NCI-H526 (cell line): Measurements from ENCODE around the gene CAMKV.
A peak's percentile ranks its signal among the peaks of the same experiment; 100 is the strongest.
"Not testable (repeated sequence)": the region's sequence is repeated elsewhere in the genome, so short reads cannot be mapped to it uniquely, and the experiment has no call there.

Experiments
- DNase-seq, 2 experiments: peaks; one replicate each; lab custom pipeline; 2025; lab: John Stamatoyannopoulos, UW

CAMKV gene

GRCh38 chr3:49869525-49870126, at the start of gene CAMKV:
CAMKV (minus strand) TSS chr3:49869906; CDS start chr3:49862388, 7,518 bp downstream.
- DNase-seq = peak in 1 of 2 experiments; percentile 63

GRCh38 chr3:49917806-49918590, 48.3 kb upstream of the CAMKV start:
- not testable (repeated sequence) for DNase-seq

GRCh38 chr3:49916686-49917085, 47.0 kb upstream of the CAMKV start:
- no peak for DNase-seq

- no peak for DNase-seq
These were observed 45.2 kb upstream of the CAMKV start for GRCh38 chr3:49914906-49915305.

GRCh38 chr3:49912881-49913281, 43.2 kb upstream of the CAMKV start:
- peak in 1 of 2 experiments; percentile 19 for DNase-seq

GRCh38 chr3:49911611-49912010, 41.9 kb upstream of the CAMKV start:
- DNase-seq = no peak

- DNase-seq = no peak
These were observed 41.4 kb upstream of the CAMKV start for GRCh38 chr3:49911124-49911420.

- DNase-seq = no peak
These were observed 40.9 kb upstream of the CAMKV start for GRCh38 chr3:49910409-49911123.

GRCh38 chr3:49908373-49909199, 38.9 kb upstream of the CAMKV start:
- DNase-seq = no peak

GRCh38 chr3:49906073-49906743, 36.5 kb upstream of the CAMKV start:
- DNase-seq = peak; percentile 1 to 64

- DNase-seq = not testable (repeated sequence)
These were observed 34.7 kb upstream of the CAMKV start for GRCh38 chr3:49904448-49904847.

GRCh38 chr3:49903451-49904424, 34.0 kb upstream of the CAMKV start, which contains the start of gene MST1R:
MST1R (minus strand) TSS chr3:49903873; CDS start chr3:49903609, 264 bp downstream.
- peak; percentile 85 to 96 for DNase-seq

- DNase-seq = no peak
These were observed 33.0 kb upstream of the CAMKV start for GRCh38 chr3:49902511-49903345.

- DNase-seq = no peak
These were observed 31.9 kb upstream of the CAMKV start for GRCh38 chr3:49901366-49902339.

GRCh38 chr3:49900491-49901153, 30.9 kb upstream of the CAMKV start:
- DNase-seq = no peak

- peak; percentile 12 to 53 for DNase-seq
These were observed 30.1 kb upstream of the CAMKV start for GRCh38 chr3:49899815-49900214.

GRCh38 chr3:49898991-49899390, 29.3 kb upstream of the CAMKV start:
- DNase-seq = no peak

GRCh38 chr3:49896345-49896744, 26.6 kb upstream of the CAMKV start:
- DNase-seq = no peak
